GM21576 (cell line): ENCODE results near the gene ACAP3.

ENCODE experiments used
- ATAC-seq: cut with Tn5 transposase; IDR thresholded peaks from one replicate; pipeline ENCODE4 v1.9.1; 2021; ENCODE audit warnings: mild to moderate bottlenecking, moderate library complexity; ENCODE audit not compliant: unreplicated experiment

Gene ACAP3

GRCh38 chr1:1286313-1287261 lies 21.1 kb downstream of the ACAP3 start:
- ATAC-seq: no peak

- no peak for ATAC-seq
Observed at GRCh38 chr1:1285611-1286311, 22.0 kb downstream of the ACAP3 start.

- ATAC-seq: no peak
Observed at GRCh38 chr1:1285102-1285571, 22.6 kb downstream of the ACAP3 start.

- ATAC-seq: no peak
Observed at GRCh38 chr1:1284221-1285101, 23.3 kb downstream of the ACAP3 start.

DNA sequence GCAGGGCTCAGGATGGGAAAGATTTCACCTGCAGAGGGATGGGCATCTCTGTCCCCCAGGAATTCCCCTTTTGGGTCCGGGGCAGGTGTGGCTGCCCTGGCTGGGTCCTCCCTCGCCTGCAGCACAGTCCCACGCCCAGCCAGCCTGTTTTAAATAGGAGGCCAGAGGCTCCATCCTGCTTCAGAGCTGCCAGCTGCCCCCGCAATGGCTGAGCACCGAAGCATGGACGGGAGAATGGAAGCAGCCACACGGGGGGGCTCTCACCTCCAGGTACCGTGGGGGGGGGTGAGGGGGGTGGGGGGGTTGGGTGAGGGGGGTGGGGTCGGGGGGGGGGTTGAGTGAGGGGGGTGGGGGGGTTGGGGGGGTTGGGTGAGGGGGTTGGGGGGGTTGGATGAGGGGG lies 23.9 kb downstream of the ACAP3 start:
- no peak for ATAC-seq

DNA sequence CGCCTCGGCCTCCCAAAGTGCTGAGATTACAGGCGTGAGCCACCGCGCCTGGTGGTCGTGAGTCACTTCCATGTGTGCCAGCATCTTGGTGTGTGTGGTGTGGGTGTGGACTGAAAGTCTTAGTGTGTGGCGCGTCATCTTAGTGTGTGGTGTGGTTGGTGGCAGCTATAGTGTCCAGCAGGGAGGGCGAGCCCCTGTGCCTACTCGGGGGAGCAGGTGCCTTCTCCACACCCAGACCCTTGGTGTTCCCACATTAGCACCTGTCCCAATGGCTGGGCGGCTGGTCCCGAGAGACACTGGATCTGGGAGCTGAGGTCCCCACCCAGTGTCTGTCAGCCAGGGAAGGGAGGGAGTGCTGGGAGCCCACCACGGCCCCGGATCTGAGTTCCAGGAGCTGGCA lies 24.7 kb downstream of the ACAP3 start:
- no peak for ATAC-seq

DNA sequence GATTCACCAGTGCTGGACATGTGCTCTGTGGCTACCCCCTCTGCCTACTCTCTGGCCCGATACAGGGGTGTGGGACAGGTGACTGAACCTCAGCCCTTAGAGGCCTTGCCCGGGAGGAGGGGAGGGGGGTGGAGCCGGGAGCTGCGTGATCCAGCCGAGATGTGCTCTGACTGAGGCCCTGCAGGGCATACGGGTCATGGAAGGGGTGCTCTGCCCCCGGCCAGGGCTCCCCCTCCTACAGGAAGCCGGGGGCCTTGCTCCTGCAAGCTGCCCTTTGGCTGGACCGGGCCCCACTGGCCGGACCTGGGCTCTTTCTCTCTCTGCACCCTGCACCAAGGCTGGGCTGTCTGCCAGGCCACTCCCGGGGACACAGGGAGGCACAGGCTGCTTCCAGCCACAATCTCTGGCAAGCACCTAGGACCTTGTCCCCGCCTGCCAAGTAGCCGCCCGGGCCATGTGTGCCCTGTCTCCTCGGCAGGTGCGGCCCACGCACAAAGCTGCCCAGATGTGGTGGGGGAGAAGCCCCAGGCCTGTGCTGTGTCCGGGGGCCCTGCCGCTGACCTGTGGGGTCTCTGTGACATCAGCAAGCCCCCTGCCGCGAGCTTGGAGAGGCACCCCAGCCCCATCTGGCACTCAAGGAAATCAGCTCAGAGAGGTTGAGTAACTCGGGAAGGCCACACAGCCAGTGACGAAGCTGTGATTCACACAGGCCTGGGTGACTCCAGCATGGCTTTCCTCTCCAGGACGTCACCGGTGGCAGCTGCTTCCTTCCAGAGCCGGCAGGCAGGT lies 26.0 kb downstream of the ACAP3 start:
- no peak for ATAC-seq

GRCh38 chr1:1280782-1281481 lies 26.8 kb downstream of the ACAP3 start:
- no peak for ATAC-seq

- ATAC-seq: no peak
Observed at GRCh38 chr1:1279028-1279427, 28.7 kb downstream of the ACAP3 start.

DNA sequence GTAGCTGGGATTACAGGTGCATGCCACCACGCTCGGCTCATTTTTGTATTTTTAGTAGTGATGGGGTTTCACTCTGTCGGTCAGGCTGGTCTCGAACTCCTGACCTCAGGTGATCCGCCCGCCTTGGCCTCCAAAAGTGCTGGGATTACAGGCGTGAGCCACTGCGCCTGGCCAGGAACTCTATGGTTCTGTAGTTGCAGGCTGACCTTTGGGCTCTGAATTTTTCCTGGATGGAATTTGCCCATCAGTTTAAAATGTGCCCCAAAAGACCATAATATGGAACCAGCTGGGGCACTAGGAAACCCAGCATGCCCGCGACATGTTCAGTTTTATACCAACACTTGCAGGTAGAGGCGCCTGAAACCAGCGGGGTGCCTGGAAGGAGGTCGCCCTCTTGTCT lies 29.1 kb downstream of the ACAP3 start:
- ATAC-seq: no peak

- no peak for ATAC-seq
Observed at GRCh38 chr1:1275836-1276235, 31.9 kb downstream of the ACAP3 start.

- no peak for ATAC-seq
Observed at GRCh38 chr1:1274931-1275431, 32.7 kb downstream of the ACAP3 start.

DNA sequence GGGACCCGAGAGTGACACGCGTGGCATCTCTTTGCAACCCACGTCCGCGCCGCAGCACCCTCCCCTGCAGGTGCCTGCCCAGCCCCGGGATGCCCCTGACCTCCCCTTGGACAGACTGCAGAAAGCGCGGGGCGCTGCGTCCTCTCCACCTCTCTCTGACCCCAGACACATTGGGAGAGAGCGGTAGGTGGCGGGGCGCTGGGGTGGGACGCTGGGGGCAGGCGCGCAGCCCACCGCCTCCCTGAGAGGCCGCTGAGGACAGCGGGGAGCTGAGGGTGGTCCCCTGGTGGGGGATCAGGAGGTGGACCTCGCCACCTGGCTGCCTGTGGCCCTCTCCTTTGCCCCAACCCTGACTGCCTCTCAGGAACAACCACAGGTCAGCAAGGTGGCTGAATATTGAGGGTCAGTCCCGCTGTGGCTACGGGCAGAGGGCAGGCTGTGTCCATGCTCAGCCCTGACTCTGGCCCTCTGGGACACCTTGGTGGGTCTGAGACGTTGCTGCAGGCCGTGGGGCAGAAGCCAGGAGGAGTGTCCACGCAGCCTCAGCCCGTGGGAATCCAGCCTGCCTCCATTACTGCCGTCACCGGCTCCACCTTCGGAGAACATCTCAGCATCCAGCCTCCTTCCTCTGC lies 33.3 kb downstream of the ACAP3 start:
- peak; percentile 6 for ATAC-seq

DNA sequence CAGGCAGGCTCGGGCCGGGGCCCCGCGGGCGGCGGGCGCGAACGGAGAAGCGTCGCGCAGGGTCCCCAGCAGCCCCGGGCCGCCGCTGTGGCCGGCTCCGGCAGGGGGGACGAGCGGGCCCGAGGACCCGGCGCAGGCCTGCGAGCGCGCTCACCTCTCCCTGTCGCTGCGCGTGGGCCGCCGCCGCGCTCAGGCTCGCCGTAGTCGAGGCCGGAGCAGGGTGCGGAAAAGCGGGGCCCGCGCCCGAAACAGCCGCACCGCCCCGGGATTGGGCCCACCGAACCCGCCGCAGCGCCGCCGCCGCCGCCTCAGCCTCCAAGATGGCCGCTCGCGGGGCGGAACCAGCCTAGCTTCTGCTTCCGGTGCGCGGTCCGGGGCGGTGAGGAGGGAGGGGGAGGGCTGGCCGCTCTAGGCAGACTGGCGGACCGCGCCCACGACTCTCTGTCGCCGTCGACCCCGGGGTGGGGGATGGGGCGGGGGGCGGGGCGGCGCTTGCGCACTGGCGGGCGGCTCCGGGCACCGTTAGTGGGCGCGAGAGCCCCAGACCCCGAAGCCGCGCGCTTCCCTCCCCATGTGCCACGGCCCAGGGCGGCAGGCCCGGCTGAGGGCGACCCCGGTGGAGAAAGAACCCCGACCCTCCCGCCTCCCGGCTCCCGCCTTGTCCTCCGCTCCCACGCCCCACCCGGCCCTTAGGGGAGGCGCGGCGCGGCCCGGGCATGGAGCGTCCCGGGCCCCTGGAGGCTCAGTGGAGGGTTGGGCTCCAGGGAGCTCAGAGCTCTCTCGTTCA lies 34.0 kb downstream of the ACAP3 start, which contains the start of gene UBE2J2:
TSS of gene UBE2J2 (minus strand) at position 343 of the 787 bp plus-strand sequence. CDS start 5,862 bp downstream, outside the sequence.
- ATAC-seq: peak; percentile 70

- peak; percentile 12 for ATAC-seq
Observed at GRCh38 chr1:1273209-1273511, 34.6 kb downstream of the ACAP3 start.

- ATAC-seq: no peak
Observed at GRCh38 chr1:1272341-1273208, 35.2 kb downstream of the ACAP3 start.

DNA sequence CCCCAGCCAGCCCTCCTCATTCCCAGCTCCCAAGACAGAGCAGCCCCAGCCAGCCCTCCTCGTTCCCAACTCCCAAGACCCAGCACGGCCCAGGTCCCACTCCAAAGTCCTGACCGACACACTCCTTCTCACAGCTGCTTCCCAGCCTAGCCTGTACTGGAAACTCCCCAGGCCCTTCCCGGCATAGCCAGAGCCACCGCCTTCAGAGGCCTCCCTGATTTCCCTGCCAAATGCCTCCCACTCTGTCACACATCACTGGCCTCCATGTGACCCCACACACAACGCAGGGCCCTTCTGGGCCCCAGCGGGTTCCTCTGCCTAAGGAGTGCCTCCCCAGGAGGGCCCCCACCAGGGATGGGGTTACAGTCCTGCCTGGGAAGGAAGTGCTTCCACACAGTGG lies 36.9 kb downstream of the ACAP3 start:
- no peak for ATAC-seq
